Activated T-cell treated with anti-CD3 and anti-CD28 coated beads, Interleukin-2, amount 50 U/mL, for 72 hours (primary cell): ENCODE measurements around the gene ZDHHC11B. TPM values are rescaled to one million over a fixed set of nuclear protein-coding genes. Genes with fewer than 3 reads are reported as not detected.

ENCODE experiments used
- ATAC-seq, 2 donors: fragments of 150-1000 bp; cut with Tn5 transposase; replicated peaks in 1 of 2; 2 replicates each; pipeline ENCODE4 v1.10.0; 2021; ENCODE audit warnings: moderate library complexity in 2 of 2, mild to moderate bottlenecking in 1 of 2
- DNase-seq, 2 donors: peaks; one replicate each; pipeline ENCODE4 v3.0.0; 2021 to 2022; ENCODE audit warnings: mixed read lengths in 1 of 2
- H3K27ac Mint-ChIP-seq: one replicate; pipeline ENCODE4 v1.8.0; 2022; ENCODE audit warnings: mild to moderate bottlenecking, moderate library complexity, mixed read lengths
- H3K27me3 Mint-ChIP-seq: one replicate; pipeline ENCODE4 v1.8.0; 2022; ENCODE audit warnings: low read depth, mixed read lengths
- H3K36me3 Mint-ChIP-seq, 2 donors: one replicate each; pipeline ENCODE4 v1.8.0; 2022; ENCODE audit warnings: mixed read lengths in 2 of 2, mild to moderate bottlenecking in 1 of 2; ENCODE audit not compliant: insufficient read depth in 2 of 2
- H3K4me1 Mint-ChIP-seq: one replicate; pipeline ENCODE4 v1.8.0; 2022; ENCODE audit warnings: low read depth, mixed read lengths
- H3K4me3 Mint-ChIP-seq, 2 donors: one replicate each; pipeline ENCODE4 v1.8.0; 2022; ENCODE audit warnings: mild to moderate bottlenecking in 2 of 2, mixed read lengths in 2 of 2, moderate library complexity in 2 of 2
- H3K9me3 Mint-ChIP-seq, 2 donors: one replicate each; pipeline ENCODE4 v1.8.0; 2022; ENCODE audit warnings: mixed read lengths in 2 of 2
- total RNA-seq, 2 donors: library from RNA; stranded (reverse); gene quantifications; one replicate each; pipeline ENCODE4 v1.2.3, GENCODE V29; 2022

The ZDHHC11B gene
- total RNA-seq, 2 donors from 2014 or later, result 0.24 TPM; not detected in 1

- no peak for DNase-seq
- Mint-ChIP-seq H3K27ac (no peak overlapping the region), H3K9me3 (no peaks in the 10 kb centered on the region), H3K4me1 (peaks cover 11% of the 10 kb centered on the region), H3K36me3 (no peaks in the 10 kb centered on the region), H3K27me3 (peaks cover 6% of the 10 kb centered on the region), H3K4me3 (no peak overlapping the region)
- no peak for ATAC-seq
Measured at GRCh38 chr5:675871-676698, 108.4 kb downstream of the ZDHHC11B start.

- Mint-ChIP-seq H3K36me3 (no peaks in the 10 kb centered on the region), H3K27ac (no peak overlapping the region), H3K27me3 (peaks cover 6% of the 10 kb centered on the region), H3K4me1 (peaks cover 11% of the 10 kb centered on the region), H3K9me3 (no peaks in the 10 kb centered on the region), H3K4me3 (no peak overlapping the region)
- DNase-seq (no peak), ATAC-seq (no peak)
Measured at GRCh38 chr5:675111-675870, 109.2 kb downstream of the ZDHHC11B start.

GRCh38 chr5:674630-675011 is 109.9 kb downstream of the ZDHHC11B start:
- ATAC-seq (no peak), DNase-seq (no peak)
- Mint-ChIP-seq H3K27ac (no peak overlapping the region), H3K9me3 (no peaks in the 10 kb centered on the region), H3K27me3 (peaks cover 6% of the 10 kb centered on the region), H3K4me3 (no peak overlapping the region), H3K36me3 (no peaks in the 10 kb centered on the region), H3K4me1 (peaks cover 11% of the 10 kb centered on the region)

- Mint-ChIP-seq H3K4me3 (no peak overlapping the region), H3K27ac (no peak overlapping the region), H3K36me3 (no peaks in the 10 kb centered on the region), H3K27me3 (peaks cover 6% of the 10 kb centered on the region), H3K9me3 (no peaks in the 10 kb centered on the region), H3K4me1 (peaks cover 11% of the 10 kb centered on the region)
- DNase-seq (no peak), ATAC-seq (no peak)
Measured at GRCh38 chr5:673831-674629, 110.5 kb downstream of the ZDHHC11B start.

- peaks cover 11% of the 10 kb centered on the region for H3K4me1 Mint-ChIP-seq
- no peaks in the 10 kb centered on the region for H3K9me3 Mint-ChIP-seq
- H3K27ac Mint-ChIP-seq, result no peak overlapping the region
- H3K36me3 Mint-ChIP-seq, result no peaks in the 10 kb centered on the region
- peaks cover 6% of the 10 kb centered on the region for H3K27me3 Mint-ChIP-seq
- peak overlapping the region; percentile 24 to 56 for H3K4me3 Mint-ChIP-seq
- DNase-seq (no peak), ATAC-seq (no peak)
Measured at GRCh38 chr5:673161-673830, 111.2 kb downstream of the ZDHHC11B start.

- peak overlapping the region; percentile 24 to 56 for H3K4me3 Mint-ChIP-seq
- H3K27me3 Mint-ChIP-seq, result peaks cover 6% of the 10 kb centered on the region
- ATAC-seq, result peak; percentile 35 to 39
- no peaks in the 10 kb centered on the region for H3K9me3 Mint-ChIP-seq
- no peaks in the 10 kb centered on the region for H3K36me3 Mint-ChIP-seq
- peaks cover 11% of the 10 kb centered on the region for H3K4me1 Mint-ChIP-seq
- peak overlapping the region; percentile 54 for H3K27ac Mint-ChIP-seq
- peak; percentile 53 to 67 for DNase-seq
Measured at GRCh38 chr5:672329-673160, 112.0 kb downstream of the ZDHHC11B start.

GRCh38 chr5:671459-672328 is 112.8 kb downstream of the ZDHHC11B start:
- H3K9me3 Mint-ChIP-seq, result no peaks in the 10 kb centered on the region
- no peak overlapping the region for H3K4me3 Mint-ChIP-seq
- H3K27ac Mint-ChIP-seq, result no peak overlapping the region

GRCh38 chr5:670396-671270 is 113.9 kb downstream of the ZDHHC11B start:
- H3K27ac Mint-ChIP-seq, result no peak overlapping the region
- DNase-seq (no peak), ATAC-seq (no peak)
- peaks cover 0 to 2% of the 10 kb centered on the region in 2 donors for H3K36me3 Mint-ChIP-seq
- H3K27me3 Mint-ChIP-seq, result peaks cover 6% of the 10 kb centered on the region
- H3K4me1 Mint-ChIP-seq, result peaks cover 11% of the 10 kb centered on the region
- H3K9me3 Mint-ChIP-seq, result no peaks in the 10 kb centered on the region
- no peak overlapping the region for H3K4me3 Mint-ChIP-seq

More at GRCh38 chr5:671459-672328, 112.8 kb downstream of the ZDHHC11B start:
- ATAC-seq, result peak; percentile 82
- peaks cover 0 to 2% of the 10 kb centered on the region in 2 donors for H3K36me3 Mint-ChIP-seq
- H3K27me3 Mint-ChIP-seq, result peaks cover 6% of the 10 kb centered on the region
- H3K4me1 Mint-ChIP-seq, result peaks cover 11% of the 10 kb centered on the region
- peak; percentile 77 for DNase-seq

GRCh38 chr5:669842-670395 is 114.6 kb downstream of the ZDHHC11B start:
- ATAC-seq, result no peak

GRCh38 chr5:669111-669841 is 115.3 kb downstream of the ZDHHC11B start:
- H3K4me1 Mint-ChIP-seq, result peaks cover 11% of the 10 kb centered on the region
- no peak overlapping the region for H3K27ac Mint-ChIP-seq
- DNase-seq, result peak; percentile 61 to 70
- peaks cover 0 to 2% of the 10 kb centered on the region in 2 donors for H3K36me3 Mint-ChIP-seq
- peak; percentile 26 to 40 for ATAC-seq
- no peak overlapping the region for H3K4me3 Mint-ChIP-seq
- H3K27me3 Mint-ChIP-seq, result peaks cover 6% of the 10 kb centered on the region
- no peaks in the 10 kb centered on the region for H3K9me3 Mint-ChIP-seq

More at GRCh38 chr5:669842-670395, 114.6 kb downstream of the ZDHHC11B start:
- Mint-ChIP-seq H3K9me3 (no peaks in the 10 kb centered on the region), H3K27me3 (peaks cover 6% of the 10 kb centered on the region), H3K36me3 (peaks cover 0 to 2% of the 10 kb centered on the region in 2 donors), H3K4me1 (peaks cover 11% of the 10 kb centered on the region), H3K4me3 (no peak overlapping the region), H3K27ac (no peak overlapping the region)
- no peak for DNase-seq
